GM19193 (cell line): Measurements from ENCODE around the gene THY1.

Source experiments
- POLR2A ChIP-seq: IDR thresholded peaks from 4 replicates; pipeline ENCODE4 v1.6.1; 2011; ENCODE audit not compliant: insufficient read depth, insufficient read length; ENCODE audit errors: extremely low read depth

The THY1 gene

DNA sequence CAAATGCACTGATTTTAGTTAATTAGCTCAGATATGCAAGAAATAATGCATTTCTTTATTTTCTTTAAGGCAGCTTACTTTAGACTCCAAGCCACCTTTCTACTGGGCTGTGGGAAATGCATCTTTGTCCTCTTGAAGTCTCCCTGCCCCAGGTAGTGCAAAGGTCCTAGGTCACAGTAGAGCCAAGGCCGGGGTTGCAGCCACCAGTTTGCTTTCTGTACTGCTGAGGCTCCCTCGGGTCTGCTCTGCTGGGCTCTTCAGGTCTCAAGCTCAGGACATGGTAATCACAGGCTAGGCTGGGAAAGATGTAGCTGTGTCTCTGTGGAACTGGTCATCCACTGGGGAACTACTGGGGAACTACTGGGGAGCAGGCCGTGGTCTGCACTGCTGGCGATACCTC is 25.4 kb upstream of the THY1 start:
- no peak for TF ChIP-seq POLR2A

DNA sequence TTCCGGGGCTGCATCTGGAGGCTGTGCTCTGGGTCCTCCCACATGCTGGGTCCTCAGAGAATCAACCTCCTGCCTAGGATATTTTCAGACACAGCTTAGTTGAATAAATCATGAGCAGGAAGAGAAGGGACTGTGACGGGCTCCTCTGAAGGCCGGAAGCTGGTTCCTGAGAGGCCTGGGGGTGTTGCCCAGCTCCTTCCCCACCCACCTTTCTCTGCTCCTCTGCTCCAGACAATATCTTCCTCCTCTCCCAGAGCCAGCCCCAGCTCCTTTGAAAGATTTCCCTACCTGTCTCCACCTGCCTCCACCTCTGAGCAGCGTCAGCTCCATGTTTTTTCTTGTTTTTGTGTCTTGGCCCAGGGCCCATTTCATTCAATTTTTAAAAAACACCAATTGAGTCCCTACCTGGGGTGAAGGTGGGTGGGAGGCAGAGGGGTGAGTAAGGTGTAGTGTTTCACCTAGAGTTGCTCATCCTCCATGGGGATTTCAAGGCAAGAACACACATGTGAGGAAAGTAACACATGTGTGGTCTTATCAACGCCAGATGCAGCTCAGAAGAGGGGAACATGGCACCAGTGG is 24.8 kb upstream of the THY1 start:
- TF ChIP-seq POLR2A: no peak

DNA sequence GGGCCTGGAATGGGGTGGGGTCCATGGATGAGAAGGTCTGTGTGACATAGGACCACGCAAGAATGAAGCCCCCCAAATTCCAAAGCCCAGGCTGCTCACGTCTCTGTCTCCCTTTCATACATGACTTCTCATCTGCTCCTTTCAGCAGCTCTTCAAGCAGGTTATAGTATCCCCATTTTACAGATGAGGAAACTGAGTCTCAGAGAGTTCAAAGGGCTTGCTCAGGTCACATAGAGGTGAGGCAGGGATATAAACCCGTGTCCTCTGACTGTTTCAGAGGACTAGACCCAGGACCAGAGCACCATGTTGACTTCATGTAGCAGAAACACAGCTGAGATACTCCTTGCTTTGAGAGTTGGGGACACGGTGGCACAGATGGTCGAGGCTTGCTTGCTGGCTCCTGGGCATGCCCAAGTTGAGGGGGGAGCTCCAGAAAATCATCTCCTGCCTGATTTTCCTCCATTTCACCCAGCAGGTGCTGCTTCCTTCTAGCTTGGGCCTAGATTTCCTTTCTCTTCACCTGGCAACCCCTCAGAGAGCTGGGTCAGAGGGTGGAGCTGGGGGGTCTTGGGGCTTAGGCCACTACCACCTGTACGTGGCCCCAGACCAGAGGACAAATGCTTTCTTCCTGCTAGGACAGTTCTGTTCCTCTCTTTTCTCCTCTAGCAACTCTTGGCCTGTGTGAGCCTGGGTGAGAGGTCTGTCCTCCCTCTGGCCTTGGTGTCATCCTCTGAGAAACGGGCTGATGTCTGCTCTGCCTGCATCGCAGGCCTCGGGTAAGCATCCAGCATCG is 24.1 kb upstream of the THY1 start:
- no peak for TF ChIP-seq POLR2A

DNA sequence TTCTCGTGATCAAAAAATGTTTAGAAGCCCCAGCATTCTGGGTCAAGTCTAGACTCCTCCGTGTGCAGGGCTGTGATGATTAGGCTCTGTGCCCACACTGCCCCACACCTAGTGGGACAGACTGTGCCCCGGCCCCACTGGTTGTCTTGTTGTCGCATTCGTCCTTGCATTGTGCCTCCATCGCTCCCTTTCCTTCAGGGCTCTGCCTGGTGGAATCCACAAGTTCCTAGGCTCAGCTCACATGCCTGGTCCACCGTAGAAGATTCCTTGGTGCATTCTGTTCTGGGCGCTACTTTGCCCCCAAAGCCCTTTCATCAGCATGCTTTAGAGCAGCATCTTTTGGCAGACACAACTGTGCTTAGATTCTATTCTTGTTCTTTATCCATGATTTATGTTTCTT is 23.5 kb upstream of the THY1 start:
- TF ChIP-seq POLR2A: no peak

DNA sequence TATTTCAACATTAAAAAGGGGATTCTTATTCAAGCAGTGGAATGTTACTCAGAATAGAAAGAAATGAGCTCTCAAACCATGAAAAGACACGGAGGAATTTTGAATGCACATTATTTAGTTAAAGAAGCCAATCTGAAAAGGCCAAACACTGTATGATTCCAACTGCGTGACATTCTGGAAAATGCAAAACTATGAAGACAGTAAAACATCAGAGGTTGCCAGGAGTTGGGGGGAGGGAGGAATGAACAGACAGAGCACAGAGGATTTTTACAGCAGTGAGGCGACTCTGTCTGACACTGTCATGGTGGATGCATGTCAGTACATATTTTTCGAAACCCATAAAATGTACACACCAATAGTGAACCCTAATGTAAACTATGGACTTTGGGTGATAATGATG is 22.9 kb upstream of the THY1 start:
- no peak for TF ChIP-seq POLR2A

DNA sequence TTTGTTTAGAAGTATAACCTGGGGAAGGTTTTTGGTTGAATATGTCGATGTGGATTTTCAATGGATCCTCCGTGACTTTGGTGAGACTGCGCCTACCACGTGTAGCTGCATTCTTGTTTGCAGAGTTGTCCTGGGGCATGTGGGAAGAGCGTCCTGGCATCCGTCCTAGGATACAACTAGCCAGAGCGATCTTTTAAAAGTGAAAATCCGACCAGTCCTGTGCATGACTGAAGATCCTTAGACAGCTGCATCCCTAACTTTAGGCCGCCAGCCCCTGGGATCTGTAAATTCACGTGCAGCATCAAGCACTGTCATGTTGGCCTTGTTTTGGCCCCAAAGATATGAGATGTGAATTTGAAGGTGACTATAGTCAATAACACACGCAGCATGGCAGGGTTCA is 22.4 kb upstream of the THY1 start:
- no peak for TF ChIP-seq POLR2A

DNA sequence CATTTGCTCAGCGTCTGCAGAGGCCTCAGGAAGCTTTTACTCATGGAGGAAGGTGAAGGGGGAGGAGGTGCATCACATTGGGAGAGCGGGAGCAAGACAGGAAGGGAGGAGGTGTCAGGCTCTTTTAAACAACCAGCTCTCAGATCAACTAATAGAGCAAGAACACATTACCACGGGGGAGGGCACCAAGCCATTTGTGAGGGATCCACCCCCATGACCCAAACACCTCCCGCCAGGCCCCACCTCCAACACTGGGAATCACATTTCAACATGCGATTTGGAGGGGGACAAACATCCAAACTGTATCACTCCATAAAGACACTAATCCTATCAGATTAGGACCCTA is 18.9 kb upstream of the THY1 start:
- TF ChIP-seq POLR2A: no peak

DNA sequence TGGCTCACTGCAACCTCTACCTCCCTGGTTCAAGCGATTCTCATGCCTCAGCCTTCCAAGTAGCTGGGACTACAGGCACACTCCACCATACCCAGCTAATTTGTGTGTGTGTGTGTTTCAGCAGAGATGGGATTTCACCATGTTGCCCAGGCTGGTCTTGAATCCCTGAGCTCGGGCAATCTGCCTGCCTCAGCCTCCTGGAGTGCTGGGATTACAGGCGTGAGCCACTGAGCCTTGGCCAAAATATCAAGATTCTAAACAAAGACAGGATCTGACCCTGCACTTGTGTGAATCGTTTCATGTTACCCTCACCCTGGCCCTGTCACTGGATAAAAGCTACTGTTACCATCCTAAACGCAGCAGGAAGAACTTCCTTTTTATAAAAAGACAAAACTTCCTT is 15.6 kb upstream of the THY1 start:
- TF ChIP-seq POLR2A: no peak

DNA sequence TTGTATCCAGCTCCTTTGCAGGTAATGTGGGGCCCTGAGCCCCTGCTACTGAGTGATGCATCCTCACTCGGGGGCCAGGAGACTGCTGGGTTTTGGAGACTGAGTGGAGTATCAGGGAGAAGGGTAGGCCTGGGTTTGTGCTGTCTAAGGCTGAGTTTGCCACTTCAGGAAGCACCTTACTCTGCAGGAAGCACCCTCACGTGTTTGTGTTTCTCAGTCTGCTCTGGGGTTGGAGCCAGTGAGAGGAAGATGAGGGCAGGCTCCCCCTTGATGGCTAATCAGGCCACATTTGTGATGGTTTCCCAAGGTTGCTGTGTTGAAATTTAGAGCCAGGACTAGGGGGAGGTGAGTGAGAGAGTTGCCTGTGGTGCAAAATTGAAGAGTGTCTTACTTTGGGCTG is 13.7 kb upstream of the THY1 start:
- no peak for TF ChIP-seq POLR2A

DNA sequence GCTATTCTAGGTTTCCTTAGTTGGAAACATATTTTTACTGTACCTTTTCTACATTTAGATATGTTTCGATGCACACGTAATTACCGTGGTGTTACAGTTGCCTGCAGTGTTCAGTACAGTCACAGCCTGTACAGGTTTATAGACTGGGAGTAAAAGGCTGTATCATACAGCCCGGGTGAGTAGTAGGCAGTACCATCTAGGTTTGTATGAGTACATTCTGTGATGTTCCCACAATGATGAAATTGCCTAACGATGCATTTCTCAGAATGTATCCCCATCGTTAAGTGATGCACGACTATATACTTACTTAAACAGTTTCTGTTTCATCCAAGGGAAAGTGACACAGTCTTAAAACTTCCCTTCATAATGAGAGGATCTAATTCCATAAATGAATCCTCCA is 13.1 kb upstream of the THY1 start:
- TF ChIP-seq POLR2A: no peak

DNA sequence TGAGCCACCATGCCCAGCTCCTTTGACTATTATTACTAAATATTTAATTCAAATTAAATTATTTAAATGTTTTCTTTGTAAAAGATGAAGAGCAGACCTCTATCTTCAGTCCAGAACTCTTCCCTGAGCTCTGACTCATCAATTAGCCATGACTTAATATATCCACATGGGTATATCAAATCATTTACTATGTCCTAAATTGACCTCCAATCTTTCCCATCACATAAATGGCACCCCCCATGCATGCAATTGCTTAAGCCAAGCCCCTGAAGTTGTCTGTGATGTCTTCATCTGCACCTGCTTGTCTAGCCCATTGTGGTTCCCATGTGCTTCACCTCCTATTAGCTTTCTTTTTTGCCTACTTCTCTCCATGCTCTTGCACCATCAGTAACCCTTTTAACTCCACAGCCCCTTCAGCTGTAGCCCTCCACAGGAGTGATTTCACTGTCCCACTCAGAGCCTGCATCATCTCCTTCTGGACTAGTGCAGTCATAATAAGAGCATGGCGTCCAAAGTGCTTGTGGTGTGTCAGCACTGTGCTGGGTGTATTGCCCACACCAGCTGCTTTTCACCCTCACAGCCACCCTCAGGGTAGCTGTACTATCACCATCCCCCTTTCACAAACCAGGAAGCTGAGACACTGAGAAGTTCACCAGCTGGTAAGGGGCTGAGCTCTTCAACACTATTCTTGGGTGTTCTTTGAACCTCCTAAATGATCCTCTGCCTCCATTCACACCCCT is 11.8 kb upstream of the THY1 start:
- TF ChIP-seq POLR2A: no peak

DNA sequence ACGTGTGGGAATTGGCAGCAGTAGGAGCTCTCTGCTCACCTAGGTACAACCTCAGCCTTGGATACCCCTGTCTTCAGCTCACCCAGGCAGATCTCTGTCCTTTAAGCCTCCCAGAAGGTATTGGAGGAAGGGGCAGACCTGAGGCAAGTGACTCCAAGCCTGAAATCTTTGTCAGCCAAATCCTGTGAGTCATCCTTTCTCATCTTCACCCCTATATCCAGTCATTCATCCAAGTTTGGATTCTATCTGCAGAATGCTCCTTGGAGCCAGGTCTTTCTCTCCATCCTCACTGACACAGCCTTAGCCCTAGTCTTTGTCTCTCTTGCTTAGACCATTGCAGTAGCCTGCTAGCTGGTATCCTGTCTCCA is 10.4 kb upstream of the THY1 start:
- TF ChIP-seq POLR2A: no peak

DNA sequence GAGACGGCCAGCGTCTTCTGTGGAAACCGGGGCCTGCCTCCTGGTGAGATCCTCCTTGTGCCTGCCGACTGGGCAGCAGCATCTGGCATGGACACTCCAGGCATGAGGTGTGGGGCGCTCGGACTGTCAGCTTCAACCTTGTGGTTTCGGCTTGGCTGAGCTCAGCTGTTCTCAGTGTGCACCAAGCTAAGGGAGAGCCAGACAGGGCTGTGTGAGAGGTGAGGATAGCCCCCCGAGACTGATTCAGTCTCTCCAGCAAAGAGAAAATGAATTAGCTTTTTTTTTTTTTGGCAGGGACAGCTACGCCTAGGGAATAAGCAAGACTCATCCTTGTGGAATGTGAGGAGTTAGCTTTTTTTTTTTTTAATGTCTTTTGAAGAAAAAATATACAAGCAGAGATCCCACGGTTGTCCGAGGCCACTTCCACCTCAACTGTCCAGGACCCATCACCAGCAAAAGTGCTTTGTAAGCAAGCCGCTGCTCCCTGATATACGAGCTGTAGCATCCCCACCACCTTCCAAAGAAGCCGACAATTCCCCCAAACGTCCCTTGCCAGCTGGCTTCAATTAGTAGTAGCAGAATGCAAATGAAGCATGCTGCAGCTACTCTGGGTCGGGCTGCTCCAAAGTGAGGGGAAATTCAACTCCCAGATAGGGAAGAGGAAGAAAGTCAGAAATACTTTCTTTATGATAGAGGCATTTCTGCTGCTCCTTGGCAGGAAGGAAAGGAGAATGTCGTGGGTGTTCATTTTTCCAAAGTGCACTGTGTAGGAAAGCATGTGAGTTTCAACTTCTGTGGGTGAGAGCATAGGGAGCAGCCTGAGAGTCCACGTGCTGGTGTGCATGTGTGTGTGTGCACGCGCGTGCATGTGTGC is 9.7 kb upstream of the THY1 start:
- no peak for TF ChIP-seq POLR2A

DNA sequence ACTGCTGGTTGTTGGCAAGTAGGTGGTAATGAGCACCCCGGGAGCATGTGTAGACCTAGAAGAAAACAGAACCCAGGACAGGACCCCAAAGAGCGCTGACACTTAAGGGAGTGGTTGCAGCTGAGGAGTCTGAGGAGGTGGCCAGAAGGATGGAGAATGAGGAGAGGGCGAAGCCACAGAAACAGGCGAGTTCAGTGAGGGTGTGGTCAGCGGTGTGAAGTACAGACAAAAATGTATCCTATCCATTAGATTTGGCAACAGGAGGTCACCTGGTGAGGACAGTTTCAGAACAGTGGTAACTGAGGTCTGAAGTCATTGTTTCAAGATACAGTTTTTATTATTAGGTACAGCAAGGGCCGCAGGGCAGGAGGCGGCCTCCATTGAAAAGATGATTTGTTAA is 8.6 kb upstream of the THY1 start:
- TF ChIP-seq POLR2A: no peak

DNA sequence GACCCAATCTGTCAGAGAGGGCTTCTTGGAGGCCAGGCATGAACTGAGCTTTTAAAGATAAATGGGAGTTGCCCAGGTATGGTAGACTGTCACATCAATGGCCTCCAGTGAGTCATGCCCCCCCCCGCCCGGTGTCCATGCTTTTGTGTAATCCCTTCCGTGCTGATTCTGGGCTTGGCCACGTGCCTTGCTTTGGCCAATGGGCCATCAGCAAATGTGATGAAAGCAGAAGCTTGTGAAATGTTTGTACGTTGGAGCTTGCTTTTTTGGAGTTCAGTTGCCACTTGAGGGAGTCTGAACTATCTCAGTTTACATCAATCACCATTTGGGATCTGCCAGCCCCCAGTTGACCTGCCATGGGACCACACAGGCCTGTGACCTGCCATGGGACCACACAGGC is 4.3 kb upstream of the THY1 start:
- TF ChIP-seq POLR2A: no peak

DNA sequence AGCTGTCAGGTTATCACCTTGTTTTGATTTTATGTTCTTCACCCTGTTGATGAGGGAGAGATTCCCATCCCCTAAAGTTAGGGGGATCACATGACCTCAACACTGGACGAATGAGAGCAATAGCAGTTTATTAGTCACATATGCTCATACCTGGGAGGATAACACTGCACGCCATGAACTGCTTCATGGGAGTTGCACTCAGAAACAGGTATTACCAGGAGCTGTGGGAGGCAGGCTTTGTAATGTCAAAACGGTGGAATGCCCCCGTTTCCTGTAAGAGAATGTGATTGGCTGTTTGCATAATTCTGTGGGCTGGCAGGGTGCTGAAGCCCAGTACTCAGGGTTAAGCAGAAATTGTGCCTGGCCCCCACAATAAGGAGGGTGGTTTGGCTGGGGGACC is 3.2 kb upstream of the THY1 start:
- no peak for TF ChIP-seq POLR2A

DNA sequence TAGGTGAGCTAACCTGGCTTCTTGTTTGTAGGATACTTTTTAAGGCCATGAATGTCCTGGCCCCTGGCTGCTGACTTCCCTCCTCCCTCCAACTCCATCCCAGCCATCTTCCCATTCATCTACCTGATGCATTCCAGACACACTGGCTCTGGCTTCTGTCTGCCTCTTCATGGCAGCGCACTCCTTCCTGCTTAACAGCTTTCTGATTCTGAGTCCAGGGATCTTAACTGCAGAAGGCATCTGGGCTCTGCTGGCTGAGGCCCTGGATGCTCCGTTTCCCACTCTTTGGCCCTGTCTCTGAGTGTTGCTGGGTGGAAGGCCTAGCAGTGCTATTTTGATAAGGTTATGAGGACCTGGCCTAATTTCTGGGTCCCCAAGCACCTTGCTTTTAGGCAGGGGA is 1.8 kb upstream of the THY1 start:
- no peak for TF ChIP-seq POLR2A
